Neural cell (in vitro differentiated cells): Measurements from ENCODE around the gene KREMEN2. TPM values are rescaled to one million over a fixed set of nuclear protein-coding genes. Genes with fewer than 3 reads are reported as not detected.

Experiments used
- H2AFZ ChIP-seq: fragments of 200-600, 300-800 bp; sonication (generic), shearing (Covaris generic); 2 replicates; pipeline ENCODE4 v1.6.0; 2014; ENCODE audit warnings: low read depth, mild to moderate bottlenecking, antibody characterized with exemption, low read length, moderate library complexity
- H3F3A ChIP-seq: fragments of 200-600 bp; shearing (Covaris generic); 2 replicates; pipeline ENCODE4 v1.6.1; 2016; ENCODE audit warnings: mild to moderate bottlenecking, moderate library complexity, mixed read lengths, antibody characterized with exemption, low read length; ENCODE audit not compliant: insufficient read depth, poor library complexity, severe bottlenecking
- H3K27ac ChIP-seq: fragments of 200-600, 300-800 bp; sonication (generic), shearing (Covaris generic); 2 replicates; pipeline ENCODE4 v1.5.1; 2014; ENCODE audit warnings: mild to moderate bottlenecking, low read length, moderate library complexity
- H3K27me3 ChIP-seq: fragments of 300-800, 200-600 bp; sonication (generic), shearing (Covaris generic); 2 replicates; pipeline ENCODE4 v1.6.0; 2014; ENCODE audit warnings: mild to moderate bottlenecking, low read depth, low read length, moderate library complexity; ENCODE audit not compliant: insufficient read depth
- H3K36me3 ChIP-seq: fragments of 300-800, 200-600 bp; sonication (generic), shearing (Covaris generic); 2 replicates; pipeline ENCODE4 v1.5.1; 2014; ENCODE audit warnings: mild to moderate bottlenecking, antibody characterized with exemption, low read length, moderate library complexity; ENCODE audit not compliant: insufficient read depth
- H3K4me2 ChIP-seq: fragments of 300-800, 200-600 bp; sonication (generic), shearing (Covaris generic); 2 replicates; pipeline ENCODE4 v1.6.0; 2014; ENCODE audit warnings: mild to moderate bottlenecking, low read length
- H3K4me3 ChIP-seq: fragments of 300-800, 200-600 bp; sonication (generic), shearing (Covaris generic); 2 replicates; pipeline ENCODE4 v1.5.1; 2014; ENCODE audit warnings: mild to moderate bottlenecking, low read length, moderate library complexity
- H3K79me2 ChIP-seq: fragments of 200-600 bp; shearing (Covaris generic); replicated peaks from 2 replicates; pipeline ENCODE4 v1.6.0; 2014; ENCODE audit warnings: mild to moderate bottlenecking, low read length, moderate library complexity; ENCODE audit not compliant: insufficient read depth
- H3K9ac ChIP-seq: fragments of 300-800, 200-600 bp; sonication (generic), shearing (Covaris generic); 2 replicates; pipeline ENCODE4 v1.6.1; 2016; ENCODE audit warnings: mild to moderate bottlenecking, low read length, mixed read lengths
- H3K9me2 ChIP-seq: fragments of 200-600 bp; shearing (Covaris generic); 2 replicates; pipeline ENCODE4 v1.6.1; 2016; ENCODE audit warnings: mild to moderate bottlenecking, low read length, mixed read lengths; ENCODE audit not compliant: insufficient read depth
- H3K9me3 ChIP-seq: fragments of 200-600, 300-800 bp; sonication (generic), shearing (Covaris generic); 2 replicates; pipeline ENCODE4 v1.6.1; 2016; ENCODE audit warnings: mild to moderate bottlenecking, mixed run types, low read length, moderate library complexity, mixed read lengths
- H4K20me1 ChIP-seq: fragments of 200-600 bp; shearing (Covaris generic); 2 replicates; pipeline ENCODE4 v1.6.1; 2016; ENCODE audit warnings: mild to moderate bottlenecking, mixed run types; ENCODE audit not compliant: insufficient read depth
- CTCF ChIP-seq: fragments of 450-650 bp; IDR thresholded peaks from 2 replicates; pipeline ENCODE4 v1.5.1; 2014; ENCODE audit warnings: antibody characterized with exemption, mild to moderate bottlenecking, moderate library complexity; ENCODE audit not compliant: poor library complexity, severe bottlenecking
- EP300 ChIP-seq: fragments of 450-650 bp; conservative IDR thresholded peaks from 2 replicates; pipeline ENCODE4 v1.6.1; 2014; ENCODE audit warnings: antibody characterized with exemption, mild to moderate bottlenecking, moderate library complexity; ENCODE audit not compliant: poor library complexity, severe bottlenecking
- EZH2 ChIP-seq: fragments of 200-600, 300-800 bp; shearing (Covaris generic), sonication (generic); IDR thresholded peaks from 2 replicates; pipeline ENCODE4 v1.6.1; 2014; ENCODE audit warnings: antibody characterized with exemption, low read length, borderline replicate concordance, mild to moderate bottlenecking; ENCODE audit not compliant: insufficient read depth, poor library complexity, severe bottlenecking
- MXI1 ChIP-seq: fragments of 450-650 bp; conservative IDR thresholded peaks from 2 replicates; pipeline ENCODE4 v1.6.1; 2014; ENCODE audit warnings: antibody characterized with exemption, mild to moderate bottlenecking; ENCODE audit not compliant: poor library complexity, severe bottlenecking
- POLR2AphosphoS5 ChIP-seq: IDR thresholded peaks from 2 replicates; pipeline ENCODE4 v1.6.1; 2012
- RAD21 ChIP-seq: fragments of 450-650 bp; conservative IDR thresholded peaks from 2 replicates; pipeline ENCODE4 v1.6.1; 2014; ENCODE audit warnings: antibody characterized with exemption, mild to moderate bottlenecking, moderate library complexity
- REST ChIP-seq: IDR thresholded peaks from 2 replicates; pipeline ENCODE4 v1.6.1; 2012; ENCODE audit warnings: borderline replicate concordance
- SMC3 ChIP-seq: fragments of 450-650 bp; conservative IDR thresholded peaks from 2 replicates; pipeline ENCODE4 v1.6.1; 2014; ENCODE audit warnings: antibody characterized with exemption, mild to moderate bottlenecking, moderate library complexity; ENCODE audit not compliant: poor library complexity
- TAF1 ChIP-seq: IDR thresholded peaks from 2 replicates; pipeline ENCODE4 v1.6.1; 2012; ENCODE audit warnings: low read depth
- polyA plus RNA-seq: library from polyadenylated mRNA; depleted of rRNA; stranded (reverse); fragments of >200 nt; gene quantifications from 2 replicates; pipeline ENCODE4 v1.2.3, GENCODE V29; 2014

Gene KREMEN2
- polyA plus RNA-seq, 1 donor from 2014 or later: 0.71 TPM

- no peak overlapping the region for H2AFZ ChIP-seq
- H3K9me3 ChIP-seq: no peaks in the 10 kb centered on the region
- no peaks in the 10 kb centered on the region for H4K20me1 ChIP-seq
- no peak for TF ChIP-seq EZH2
- TF ChIP-seq CTCF: no peak
- no peak for TF ChIP-seq TAF1
- TF ChIP-seq SMC3: no peak
- no peak for TF ChIP-seq EP300
- no peak for TF ChIP-seq POLR2AphosphoS5
- TF ChIP-seq RAD21: no peak
- TF ChIP-seq MXI1: no peak
- no peak for TF ChIP-seq REST
- peaks cover 67% of the 10 kb centered on the region for H3K27me3 ChIP-seq
- H3K79me2 ChIP-seq: no peaks in the 10 kb centered on the region
- no peak overlapping the region for H3K9ac ChIP-seq
- no peaks in the 10 kb centered on the region for H3F3A ChIP-seq
- H3K27ac ChIP-seq: no peak overlapping the region
- H3K4me2 ChIP-seq: no peak overlapping the region
- H3K9me2 ChIP-seq: no peaks in the 10 kb centered on the region
- H3K36me3 ChIP-seq: no peaks in the 10 kb centered on the region
- H3K4me3 ChIP-seq: no peak overlapping the region
Observed at GRCh38 chr16:3007059-3007956, 43.2 kb downstream of the KREMEN2 start.

DNA sequence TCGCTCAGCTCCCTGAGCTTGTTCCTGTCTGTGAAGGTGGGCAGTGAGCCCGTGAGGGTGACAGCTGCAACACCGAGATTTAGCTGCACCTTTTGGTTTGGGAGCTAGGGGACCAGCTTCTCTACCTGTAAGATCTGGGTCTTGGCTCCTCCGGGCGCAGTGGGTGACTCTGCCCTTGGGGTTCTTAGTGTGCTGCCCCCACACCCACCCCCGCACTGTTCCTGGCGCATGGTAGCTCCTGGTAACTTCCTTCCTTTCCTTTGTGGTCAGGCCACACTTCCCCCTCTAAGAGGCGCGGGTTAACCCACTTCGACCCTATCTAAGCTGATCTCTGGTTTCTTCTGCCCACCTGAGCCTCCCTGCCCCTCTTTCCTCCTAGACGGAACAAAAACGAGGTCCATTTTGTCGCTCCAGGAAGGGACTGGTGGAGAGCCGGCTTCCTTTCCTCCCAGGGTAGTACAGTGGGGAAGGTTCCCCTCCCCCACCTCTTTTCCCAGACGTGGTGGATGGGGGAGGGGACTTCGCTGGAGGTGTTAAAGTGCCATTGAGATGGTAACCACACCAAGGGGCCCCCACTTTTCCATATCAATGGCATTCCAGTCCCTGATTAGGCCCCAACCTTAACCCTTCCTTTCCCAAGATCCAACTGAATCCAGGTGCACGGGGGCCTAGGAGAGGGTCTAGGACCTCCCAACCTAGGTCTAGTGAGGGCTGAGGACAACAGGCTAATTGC lies 44.0 kb downstream of the KREMEN2 start:
- no peak overlapping the region for H2AFZ ChIP-seq
- no peaks in the 10 kb centered on the region for H3K36me3 ChIP-seq
- H4K20me1 ChIP-seq: no peaks in the 10 kb centered on the region
- no peak overlapping the region for H3K4me3 ChIP-seq
- no peaks in the 10 kb centered on the region for H3K79me2 ChIP-seq
- H3K9me3 ChIP-seq: no peaks in the 10 kb centered on the region
- no peaks in the 10 kb centered on the region for H3K9me2 ChIP-seq
- H3K27me3 ChIP-seq: peaks cover 73% of the 10 kb centered on the region
- no peak overlapping the region for H3K4me2 ChIP-seq
- TF ChIP-seq MXI1 (no peak), SMC3 (no peak), CTCF (no peak), EP300 (no peak), REST (no peak), POLR2AphosphoS5 (no peak), TAF1 (no peak), EZH2 (no peak), RAD21 (no peak)
- H3F3A ChIP-seq: no peaks in the 10 kb centered on the region
- H3K9ac ChIP-seq: no peak overlapping the region
- H3K27ac ChIP-seq: no peak overlapping the region
